Breast epithelium (tissue), 3 donors: ENCODE results near the gene MBD5.

Source experiments
- CTCF ChIP-seq, 3 donors: fragments of 450-650 bp; IDR thresholded peaks; one replicate each; pipeline ENCODE4 v1.5.1; 2016 to 2017; ENCODE audit warnings: antibody characterized with exemption in 3 of 3, mild to moderate bottlenecking in 3 of 3, moderate library complexity in 3 of 3
- POLR2A ChIP-seq: fragments of 450-650 bp; IDR thresholded peaks from one replicate; pipeline ENCODE4 v1.6.1; 2016; ENCODE audit warnings: antibody characterized with exemption, mild to moderate bottlenecking, moderate library complexity
- POLR2AphosphoS5 ChIP-seq, 3 donors: sonication (generic); formaldehyde crosslinking; IDR thresholded peaks; one replicate each; pipeline ENCODE4 v1.6.1; 2017; ENCODE audit warnings: antibody characterized with exemption in 3 of 3

GRCh38 chr2:148416248-148416647, 395.4 kb downstream of the MBD5 start:
- TF ChIP-seq CTCF (IDR thresholded peaks at IDR 0.05) (no peak), POLR2A (no peak), POLR2AphosphoS5 (IDR thresholded peaks at IDR 0.05) (no peak)
